Measurements from ENCODE around the gene CPXM2.

CPXM2 gene

GRCh38 chr10:123761038-123761428 is 130.6 kb downstream of the CPXM2 start:
- no peaks in the 10 kb centered on the region for H3K4me1 Mint-ChIP-seq
- peaks cover 39% of the 10 kb centered on the region for H3K27me3 Mint-ChIP-seq
- no peak overlapping the region for H3K27ac Mint-ChIP-seq (ENCODE audit: low read depth)
- no peaks in the 10 kb centered on the region for H3K9me3 Mint-ChIP-seq
- DNase-seq (ENCODE audit: low spot score in 2 of 2) (no peak), ATAC-seq (replicated peaks; ENCODE audit: extremely low read depth, poor library complexity, severe bottlenecking) (no peak)
- H3K36me3 Mint-ChIP-seq (ENCODE audit: insufficient read depth), result no peaks in the 10 kb centered on the region
- H3K4me3 Mint-ChIP-seq, result no peak overlapping the region

- H3K9me3 Mint-ChIP-seq, result no peaks in the 10 kb centered on the region
- no peaks in the 10 kb centered on the region for H3K4me1 Mint-ChIP-seq
- no peak overlapping the region for H3K4me3 Mint-ChIP-seq
- H3K27ac Mint-ChIP-seq (ENCODE audit: low read depth), result no peak overlapping the region
- no peaks in the 10 kb centered on the region for H3K36me3 Mint-ChIP-seq (ENCODE audit: insufficient read depth)
- H3K27me3 Mint-ChIP-seq, result peaks cover 34% of the 10 kb centered on the region
- ATAC-seq (replicated peaks; ENCODE audit: extremely low read depth, poor library complexity, severe bottlenecking), result no peak
- DNase-seq (ENCODE audit: low spot score in 2 of 2), result no peak
Observed at GRCh38 chr10:123760356-123761037, 131.1 kb downstream of the CPXM2 start.

GRCh38 chr10:123759501-123760031 is 132.0 kb downstream of the CPXM2 start:
- H3K27ac Mint-ChIP-seq (ENCODE audit: low read depth), result no peak overlapping the region
- H3K27me3 Mint-ChIP-seq, result peaks cover 32% of the 10 kb centered on the region
- no peak for ATAC-seq (replicated peaks; ENCODE audit: extremely low read depth, poor library complexity, severe bottlenecking)
- DNase-seq (ENCODE audit: low spot score in 2 of 2), result no peak
- no peaks in the 10 kb centered on the region for H3K36me3 Mint-ChIP-seq (ENCODE audit: insufficient read depth)
- no peak overlapping the region for H3K4me3 Mint-ChIP-seq
- no peaks in the 10 kb centered on the region for H3K9me3 Mint-ChIP-seq
- H3K4me1 Mint-ChIP-seq, result no peaks in the 10 kb centered on the region

- no peak overlapping the region for H3K27ac Mint-ChIP-seq (ENCODE audit: low read depth)
- no peaks in the 10 kb centered on the region for H3K36me3 Mint-ChIP-seq (ENCODE audit: insufficient read depth)
- H3K4me3 Mint-ChIP-seq, result no peak overlapping the region
- DNase-seq (ENCODE audit: low spot score in 2 of 2), result no peak
- no peak for ATAC-seq (replicated peaks; ENCODE audit: extremely low read depth, poor library complexity, severe bottlenecking)
- no peaks in the 10 kb centered on the region for H3K9me3 Mint-ChIP-seq
- H3K27me3 Mint-ChIP-seq, result peaks cover 32% of the 10 kb centered on the region
- H3K4me1 Mint-ChIP-seq, result no peaks in the 10 kb centered on the region
Observed at GRCh38 chr10:123759041-123759440, 132.6 kb downstream of the CPXM2 start.

GRCh38 chr10:123757853-123758252 is 133.8 kb downstream of the CPXM2 start:
- Mint-ChIP-seq H3K27ac (ENCODE audit: low read depth) (no peak overlapping the region), H3K27me3 (peaks cover 23% of the 10 kb centered on the region), H3K4me3 (no peak overlapping the region), H3K9me3 (no peaks in the 10 kb centered on the region), H3K36me3 (ENCODE audit: insufficient read depth) (no peaks in the 10 kb centered on the region), H3K4me1 (no peaks in the 10 kb centered on the region)
- DNase-seq (ENCODE audit: low spot score in 2 of 2), result no peak
- no peak for ATAC-seq (replicated peaks; ENCODE audit: extremely low read depth, poor library complexity, severe bottlenecking)

- Mint-ChIP-seq H3K36me3 (ENCODE audit: insufficient read depth) (peaks cover 2% of the 10 kb centered on the region), H3K9me3 (peaks cover 8% of the 10 kb centered on the region), H3K27ac (ENCODE audit: low read depth) (no peak overlapping the region), H3K4me1 (no peaks in the 10 kb centered on the region), H3K27me3 (peaks cover 29% of the 10 kb centered on the region), H3K4me3 (no peak overlapping the region)
- no peak for DNase-seq (ENCODE audit: low spot score in 2 of 2)
- ATAC-seq (replicated peaks; ENCODE audit: extremely low read depth, poor library complexity, severe bottlenecking), result no peak
Observed at GRCh38 chr10:123755061-123755460, 136.5 kb downstream of the CPXM2 start.

GRCh38 chr10:123754123-123754522 is 137.5 kb downstream of the CPXM2 start:
- Mint-ChIP-seq H3K4me1 (no peaks in the 10 kb centered on the region), H3K27ac (ENCODE audit: low read depth) (no peak overlapping the region), H3K27me3 (peaks cover 29% of the 10 kb centered on the region), H3K36me3 (ENCODE audit: insufficient read depth) (peaks cover 2% of the 10 kb centered on the region), H3K9me3 (peaks cover 8% of the 10 kb centered on the region), H3K4me3 (no peak overlapping the region)
- DNase-seq (ENCODE audit: low spot score in 2 of 2) (no peak), ATAC-seq (replicated peaks; ENCODE audit: extremely low read depth, poor library complexity, severe bottlenecking) (no peak)

GRCh38 chr10:123751342-123752134 is 140.1 kb downstream of the CPXM2 start:
- no peak overlapping the region for H3K4me3 Mint-ChIP-seq
- H3K4me1 Mint-ChIP-seq, result no peaks in the 10 kb centered on the region
- no peak overlapping the region for H3K27ac Mint-ChIP-seq (ENCODE audit: low read depth)
- H3K36me3 Mint-ChIP-seq (ENCODE audit: insufficient read depth), result peaks cover 2% of the 10 kb centered on the region
- no peak for DNase-seq (ENCODE audit: low spot score in 2 of 2)
- ATAC-seq (replicated peaks; ENCODE audit: extremely low read depth, poor library complexity, severe bottlenecking), result no peak
- peaks cover 8% of the 10 kb centered on the region for H3K9me3 Mint-ChIP-seq
- H3K27me3 Mint-ChIP-seq, result peaks cover 32% of the 10 kb centered on the region

- ATAC-seq (replicated peaks; ENCODE audit: extremely low read depth, poor library complexity, severe bottlenecking) (no peak), DNase-seq (ENCODE audit: low spot score in 2 of 2) (no peak)
- H3K9me3 Mint-ChIP-seq, result peaks cover 8% of the 10 kb centered on the region
- H3K36me3 Mint-ChIP-seq (ENCODE audit: insufficient read depth), result peaks cover 2% of the 10 kb centered on the region
- no peak overlapping the region for H3K27ac Mint-ChIP-seq (ENCODE audit: low read depth)
- peaks cover 38% of the 10 kb centered on the region for H3K27me3 Mint-ChIP-seq
- H3K4me1 Mint-ChIP-seq, result no peaks in the 10 kb centered on the region
- no peak overlapping the region for H3K4me3 Mint-ChIP-seq
Observed at GRCh38 chr10:123750901-123751300, 140.7 kb downstream of the CPXM2 start.

- H3K9me3 Mint-ChIP-seq, result peaks cover 8% of the 10 kb centered on the region
- no peak for ATAC-seq (replicated peaks; ENCODE audit: extremely low read depth, poor library complexity, severe bottlenecking)
- H3K27ac Mint-ChIP-seq (ENCODE audit: low read depth), result no peak overlapping the region
- no peaks in the 10 kb centered on the region for H3K4me1 Mint-ChIP-seq
- H3K4me3 Mint-ChIP-seq, result no peak overlapping the region
- H3K27me3 Mint-ChIP-seq, result peaks cover 32% of the 10 kb centered on the region
- no peak for DNase-seq (ENCODE audit: low spot score in 2 of 2)
- H3K36me3 Mint-ChIP-seq (ENCODE audit: insufficient read depth), result peaks cover 2% of the 10 kb centered on the region
Observed at GRCh38 chr10:123748711-123749110, 142.9 kb downstream of the CPXM2 start.

- DNase-seq (ENCODE audit: low spot score in 2 of 2) (no peak), ATAC-seq (replicated peaks; ENCODE audit: extremely low read depth, poor library complexity, severe bottlenecking) (no peak)
- Mint-ChIP-seq H3K4me1 (no peaks in the 10 kb centered on the region), H3K9me3 (peaks cover 8% of the 10 kb centered on the region), H3K27ac (ENCODE audit: low read depth) (no peak overlapping the region), H3K4me3 (no peak overlapping the region), H3K27me3 (peaks cover 41% of the 10 kb centered on the region), H3K36me3 (ENCODE audit: insufficient read depth) (peaks cover 2% of the 10 kb centered on the region)
Observed at GRCh38 chr10:123747426-123747825, 144.2 kb downstream of the CPXM2 start.

- DNase-seq (ENCODE audit: low spot score in 2 of 2), result no peak
- no peak for ATAC-seq (replicated peaks; ENCODE audit: extremely low read depth, poor library complexity, severe bottlenecking)
- Mint-ChIP-seq H3K9me3 (peaks cover 8% of the 10 kb centered on the region), H3K4me1 (no peaks in the 10 kb centered on the region), H3K4me3 (no peak overlapping the region), H3K27ac (ENCODE audit: low read depth) (no peak overlapping the region), H3K36me3 (ENCODE audit: insufficient read depth) (no peaks in the 10 kb centered on the region), H3K27me3 (peaks cover 45% of the 10 kb centered on the region)
Observed at GRCh38 chr10:123746942-123747341, 144.7 kb downstream of the CPXM2 start.

- Mint-ChIP-seq H3K27me3 (peaks cover 44% of the 10 kb centered on the region), H3K36me3 (ENCODE audit: insufficient read depth) (no peaks in the 10 kb centered on the region), H3K27ac (ENCODE audit: low read depth) (no peak overlapping the region), H3K4me1 (no peaks in the 10 kb centered on the region), H3K4me3 (no peak overlapping the region), H3K9me3 (peaks cover 8% of the 10 kb centered on the region)
- DNase-seq (ENCODE audit: low spot score in 2 of 2), result no peak
- no peak for ATAC-seq (replicated peaks; ENCODE audit: extremely low read depth, poor library complexity, severe bottlenecking)
Observed at GRCh38 chr10:123746520-123746919, 145.1 kb downstream of the CPXM2 start.

Measured in central memory CD8-positive, alpha-beta T cell (primary cell).